NCI-H748 (cell line): ENCODE results near the gene LIMS2.

Experiments used
- DNase-seq: peaks from one replicate; lab custom pipeline; 2025; ENCODE audit not compliant: unreplicated experiment; lab: John Stamatoyannopoulos, UW

The LIMS2 gene

DNA sequence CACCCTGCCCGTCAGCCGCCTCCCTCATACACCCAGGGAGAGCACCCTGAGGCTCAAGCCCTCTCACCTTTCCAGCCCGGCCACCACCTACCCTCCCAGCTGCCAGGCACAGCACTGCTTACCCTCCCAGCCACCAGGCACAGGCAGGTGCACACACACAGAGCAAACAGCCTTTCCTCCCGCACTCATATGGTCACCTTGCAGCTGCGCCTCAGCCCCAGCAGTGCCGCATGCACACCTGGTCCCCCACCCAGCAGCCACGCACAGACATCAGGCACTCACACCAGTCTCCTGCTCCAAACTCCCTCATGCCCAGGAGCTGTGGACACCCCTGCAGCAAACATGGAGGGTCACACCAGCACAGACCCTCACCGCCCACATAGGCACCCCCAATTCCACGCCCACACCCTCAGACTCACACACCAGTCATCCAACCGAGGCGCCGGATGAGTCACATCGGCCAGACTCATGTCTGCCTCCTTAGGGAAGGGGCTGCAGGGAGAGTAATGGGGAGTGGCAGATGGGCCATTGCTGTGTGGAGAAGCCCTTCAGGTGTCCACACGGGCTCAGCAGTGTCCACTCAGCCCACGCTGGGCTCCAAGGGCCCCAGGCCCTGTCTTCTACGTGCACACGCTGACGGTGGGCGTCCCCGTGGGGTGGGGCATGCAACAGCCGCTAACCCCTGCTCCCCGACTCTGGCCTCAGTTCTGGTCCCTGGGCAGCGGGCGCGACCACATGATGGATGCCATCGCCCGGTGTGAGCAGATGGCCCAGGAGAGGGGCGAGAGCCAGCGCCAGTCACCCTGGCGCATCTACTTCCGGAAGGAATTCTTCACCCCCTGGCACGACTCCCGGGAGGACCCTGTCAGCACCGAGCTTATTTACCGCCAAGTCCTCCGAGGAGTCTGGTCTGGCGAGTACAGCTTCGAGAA is 51.7 kb downstream of the LIMS2 start:
- no peak for DNase-seq

- no peak for DNase-seq
Observed at GRCh38 chr2:127622561-127623387, 52.6 kb downstream of the LIMS2 start.

DNA sequence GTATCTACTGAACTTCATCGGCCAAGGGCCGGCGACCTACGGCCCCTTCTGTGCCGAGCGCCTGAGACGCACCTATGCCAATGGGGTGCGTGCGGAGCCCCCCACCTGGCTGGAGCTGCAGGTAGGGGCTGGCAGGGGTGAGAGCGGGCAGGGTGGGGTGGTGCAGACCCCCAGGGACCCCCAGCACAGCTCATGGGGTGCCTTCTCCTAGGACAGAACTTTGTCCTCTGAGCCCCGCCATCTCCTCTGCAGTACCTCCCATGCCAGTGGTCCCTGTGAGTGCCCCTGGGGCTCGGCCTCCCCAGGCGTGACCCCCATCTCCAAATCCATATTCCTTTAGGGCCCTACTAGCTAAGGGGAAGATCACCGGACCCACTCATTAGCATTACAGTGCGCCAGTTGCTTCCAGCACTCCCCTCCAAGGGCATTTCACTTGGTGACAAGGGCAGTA is 53.3 kb downstream of the LIMS2 start:
- no peak for DNase-seq

DNA sequence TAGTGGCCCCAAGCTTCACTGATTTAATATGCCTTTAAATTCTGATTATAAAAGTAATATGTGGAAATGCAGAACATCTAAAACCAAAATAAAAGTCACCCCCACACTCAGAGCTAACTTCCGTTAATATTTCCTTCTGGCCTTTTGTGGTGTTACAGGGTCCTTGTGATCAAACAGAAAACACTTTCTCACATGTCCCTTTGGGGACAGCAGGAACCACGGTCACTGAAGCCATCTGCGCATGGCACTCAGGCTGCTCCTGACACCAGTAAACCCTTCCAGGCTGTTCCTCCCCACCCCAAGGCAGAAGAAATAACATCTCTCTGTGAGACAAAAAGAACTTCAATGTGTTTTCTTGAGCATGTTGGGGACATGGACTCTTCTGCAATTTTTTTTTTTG is 54.5 kb downstream of the LIMS2 start:
- DNase-seq: no peak

DNA sequence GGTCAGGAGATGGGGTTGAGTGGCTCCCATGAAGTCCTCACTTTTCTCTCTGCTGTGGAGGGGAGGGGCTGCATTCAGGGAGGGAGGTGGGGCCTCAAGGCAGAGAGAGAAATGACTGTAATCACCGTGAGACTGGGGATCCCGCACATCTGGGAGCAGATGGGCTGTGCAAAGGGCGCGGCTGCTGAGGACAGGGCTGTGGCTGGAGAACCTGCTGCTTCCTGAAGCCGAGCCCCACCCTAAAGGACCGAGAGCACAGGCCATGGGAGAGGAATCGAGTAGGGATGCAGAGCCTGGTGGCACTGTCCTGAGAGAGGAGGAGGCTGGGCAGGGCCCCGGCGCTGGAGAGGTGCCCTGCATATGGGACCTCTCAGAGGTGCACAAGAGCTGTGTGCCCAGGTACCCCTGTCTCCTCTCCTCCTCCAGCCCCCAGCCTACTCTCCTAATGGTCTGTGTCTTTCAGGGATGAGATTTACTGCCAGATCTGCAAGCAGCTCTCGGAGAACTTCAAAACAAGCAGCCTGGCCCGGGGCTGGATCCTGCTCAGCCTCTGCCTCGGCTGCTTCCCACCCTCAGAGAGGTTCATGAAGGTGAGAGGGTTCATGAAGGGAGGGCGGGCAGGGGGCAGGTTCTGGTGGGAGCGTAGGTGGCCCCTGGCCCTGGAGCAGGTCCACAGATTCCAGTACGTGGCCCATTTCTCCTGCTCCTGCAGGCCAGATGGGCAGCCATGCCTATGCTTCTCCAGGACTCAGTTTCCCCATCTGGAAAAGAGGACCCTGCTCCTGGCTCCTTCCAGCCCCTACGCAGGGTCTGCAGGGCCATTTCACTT is 55.2 kb downstream of the LIMS2 start:
- peak; percentile 2 for DNase-seq

DNA sequence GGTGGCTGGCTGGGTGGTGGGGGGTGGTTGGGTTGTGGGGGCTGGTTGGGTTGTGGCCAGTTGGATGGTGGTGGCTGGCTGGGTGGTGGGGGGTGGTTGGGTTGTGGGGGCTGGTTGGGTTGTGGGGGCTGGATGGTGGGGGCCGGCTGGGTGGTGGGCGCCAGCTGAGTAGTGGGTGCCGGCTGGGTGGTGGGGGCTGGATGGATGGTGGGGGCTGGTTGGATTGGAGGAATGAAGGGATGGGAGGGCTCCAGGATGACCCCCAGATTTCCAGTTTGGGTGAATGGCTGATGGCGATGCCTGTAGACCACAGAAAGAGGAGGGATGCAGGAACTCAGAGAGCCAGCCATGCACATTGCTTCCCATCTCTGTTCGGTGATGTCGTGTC is 56.1 kb downstream of the LIMS2 start:
- DNase-seq: no peak

DNA sequence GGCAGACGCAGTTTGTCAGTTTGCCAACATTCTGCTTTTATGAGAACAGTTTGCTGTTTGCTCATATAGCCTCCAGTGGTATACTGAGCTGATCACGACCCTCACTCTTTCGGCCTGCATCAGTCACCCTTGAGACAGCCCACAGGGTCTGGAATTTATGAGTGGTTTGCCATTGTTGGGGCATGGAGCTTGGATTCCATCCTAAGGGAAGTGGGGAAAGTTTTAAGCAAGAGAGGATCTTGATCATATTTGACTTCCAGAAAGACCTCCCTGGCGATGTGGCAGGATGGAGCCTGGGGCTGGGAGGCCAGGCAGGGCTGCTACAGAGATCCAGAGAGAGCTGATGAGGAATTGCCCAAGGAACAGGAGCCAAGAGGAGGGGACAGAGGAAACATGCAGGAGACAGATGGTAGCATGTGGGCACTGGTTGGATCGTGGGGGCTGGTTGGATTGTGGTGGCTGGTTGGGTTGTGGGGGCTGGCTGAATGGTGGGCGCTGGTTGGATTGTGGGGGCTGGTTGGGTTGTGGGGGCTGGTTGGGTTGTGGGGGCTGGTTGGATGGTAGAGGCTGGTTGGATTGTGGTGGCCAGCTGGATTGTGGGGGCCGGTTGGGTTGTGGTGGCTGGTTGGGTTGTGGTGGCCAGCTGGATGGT is 56.7 kb downstream of the LIMS2 start:
- no peak for DNase-seq

- DNase-seq: no peak
Observed at GRCh38 chr2:127615511-127616166, 59.7 kb downstream of the LIMS2 start.

GRCh38 chr2:127614731-127615130 is 60.6 kb downstream of the LIMS2 start:
- DNase-seq: no peak

DNA sequence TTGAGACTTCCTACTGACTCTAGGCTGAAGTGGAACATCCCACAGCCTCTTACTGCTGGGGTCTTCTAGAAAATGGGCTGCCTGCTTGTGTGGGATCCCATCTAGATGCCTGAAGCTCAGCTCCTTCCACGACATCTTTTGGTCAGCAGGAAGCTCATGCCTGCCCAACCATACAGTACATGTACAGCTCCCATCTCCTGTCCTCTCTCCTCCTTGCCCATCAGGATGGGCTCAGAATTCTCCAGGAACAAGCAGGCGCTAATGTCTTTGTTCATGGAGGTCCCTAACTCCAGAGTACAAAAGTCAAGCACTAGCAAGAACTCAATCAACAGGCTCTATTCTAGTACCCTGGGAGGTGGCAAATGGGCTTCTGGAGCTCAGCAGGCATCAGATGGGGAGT is 61.1 kb downstream of the LIMS2 start:
- no peak for DNase-seq

DNA sequence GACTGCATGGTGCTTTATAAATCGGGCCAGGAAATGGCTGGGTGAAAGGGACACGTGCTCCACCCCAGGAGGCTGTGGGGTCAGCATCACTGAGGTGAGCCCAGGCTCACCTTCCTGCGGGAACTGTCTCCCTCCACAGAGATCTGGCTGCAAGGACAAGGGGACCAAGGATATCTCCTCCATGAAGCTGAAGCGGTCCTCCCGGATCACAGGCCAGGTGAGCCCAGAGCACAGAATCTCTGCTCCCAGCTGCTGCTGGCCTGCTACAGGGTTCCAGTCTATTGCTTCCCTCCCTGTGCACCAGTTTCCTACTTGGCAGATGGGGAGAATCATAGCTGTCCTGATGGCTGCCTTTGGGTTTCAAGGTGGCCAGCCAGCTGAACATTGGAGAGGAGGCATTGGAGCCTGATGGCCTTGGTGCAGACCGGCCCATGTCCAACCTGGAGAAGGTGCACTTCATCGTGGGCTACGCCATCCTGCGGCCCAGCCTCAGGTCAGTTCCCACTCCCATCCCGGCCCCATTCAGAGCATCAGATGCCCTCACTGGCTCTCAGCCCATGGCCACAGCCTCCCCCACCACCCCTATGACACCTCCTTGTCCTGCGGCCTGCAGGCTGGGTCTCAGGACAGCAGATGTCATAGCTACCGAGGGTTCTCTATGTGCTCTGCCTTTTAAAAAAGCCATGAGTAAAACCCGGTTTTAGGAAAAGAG is 63.1 kb downstream of the LIMS2 start:
- no peak for DNase-seq

- DNase-seq: no peak
Observed at GRCh38 chr2:127611076-127611925, 64.0 kb downstream of the LIMS2 start.

- no peak for DNase-seq
Observed at GRCh38 chr2:127610561-127610960, 64.8 kb downstream of the LIMS2 start.

DNA sequence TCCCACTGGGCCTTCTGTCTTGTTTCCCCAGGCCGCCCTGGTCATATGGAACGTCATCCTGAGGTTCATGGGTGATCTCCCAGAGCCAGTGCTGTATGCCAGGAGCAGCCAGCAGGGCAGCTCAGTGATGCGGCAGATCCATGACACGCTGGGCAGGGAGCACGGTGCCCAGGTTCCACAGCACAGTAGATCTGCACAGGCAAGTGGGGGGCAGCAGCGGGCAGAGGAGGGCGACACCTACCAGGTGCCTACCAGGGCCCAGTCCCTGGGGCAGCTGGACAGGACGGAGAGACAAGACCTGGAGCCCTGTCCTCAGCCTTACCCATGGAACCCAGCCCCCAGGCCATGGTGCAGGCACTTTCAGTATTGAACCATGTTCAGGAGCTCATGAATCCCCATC is 65.5 kb downstream of the LIMS2 start:
- no peak for DNase-seq

DNA sequence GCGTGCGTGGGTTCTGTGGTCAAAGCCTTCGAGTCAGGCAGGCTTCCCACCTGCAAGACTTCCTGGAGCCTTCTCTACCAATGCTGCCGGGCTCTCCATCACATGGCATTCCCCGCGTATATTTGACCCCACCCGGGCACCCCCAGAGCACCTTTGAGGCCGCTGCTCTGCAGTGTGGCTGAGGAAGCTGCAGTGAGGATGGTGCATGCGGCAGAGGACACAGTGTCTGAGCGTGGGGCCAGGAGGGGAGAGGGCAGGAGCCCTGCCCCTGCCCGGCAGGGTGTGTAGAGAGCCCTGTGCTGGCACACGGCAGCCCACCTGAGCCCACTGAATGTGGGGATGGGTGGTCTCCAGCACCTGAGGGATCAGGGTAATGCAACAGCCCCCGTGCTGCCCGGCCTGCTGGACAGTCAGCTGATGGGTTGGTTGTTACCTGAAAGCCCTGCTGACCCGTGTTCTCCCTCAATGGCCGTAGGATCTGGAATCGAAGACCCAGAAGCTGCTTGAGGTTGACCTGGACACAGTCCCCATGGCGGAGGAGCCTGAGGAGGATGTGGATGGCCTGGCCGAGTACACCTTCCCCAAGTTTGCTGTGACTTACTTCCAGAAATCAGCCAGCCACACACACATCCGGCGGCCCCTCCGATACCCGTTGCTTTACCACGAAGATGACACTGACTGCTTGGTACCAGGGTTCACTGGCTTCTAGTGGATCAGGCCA is 66.1 kb downstream of the LIMS2 start:
- no peak for DNase-seq

DNA sequence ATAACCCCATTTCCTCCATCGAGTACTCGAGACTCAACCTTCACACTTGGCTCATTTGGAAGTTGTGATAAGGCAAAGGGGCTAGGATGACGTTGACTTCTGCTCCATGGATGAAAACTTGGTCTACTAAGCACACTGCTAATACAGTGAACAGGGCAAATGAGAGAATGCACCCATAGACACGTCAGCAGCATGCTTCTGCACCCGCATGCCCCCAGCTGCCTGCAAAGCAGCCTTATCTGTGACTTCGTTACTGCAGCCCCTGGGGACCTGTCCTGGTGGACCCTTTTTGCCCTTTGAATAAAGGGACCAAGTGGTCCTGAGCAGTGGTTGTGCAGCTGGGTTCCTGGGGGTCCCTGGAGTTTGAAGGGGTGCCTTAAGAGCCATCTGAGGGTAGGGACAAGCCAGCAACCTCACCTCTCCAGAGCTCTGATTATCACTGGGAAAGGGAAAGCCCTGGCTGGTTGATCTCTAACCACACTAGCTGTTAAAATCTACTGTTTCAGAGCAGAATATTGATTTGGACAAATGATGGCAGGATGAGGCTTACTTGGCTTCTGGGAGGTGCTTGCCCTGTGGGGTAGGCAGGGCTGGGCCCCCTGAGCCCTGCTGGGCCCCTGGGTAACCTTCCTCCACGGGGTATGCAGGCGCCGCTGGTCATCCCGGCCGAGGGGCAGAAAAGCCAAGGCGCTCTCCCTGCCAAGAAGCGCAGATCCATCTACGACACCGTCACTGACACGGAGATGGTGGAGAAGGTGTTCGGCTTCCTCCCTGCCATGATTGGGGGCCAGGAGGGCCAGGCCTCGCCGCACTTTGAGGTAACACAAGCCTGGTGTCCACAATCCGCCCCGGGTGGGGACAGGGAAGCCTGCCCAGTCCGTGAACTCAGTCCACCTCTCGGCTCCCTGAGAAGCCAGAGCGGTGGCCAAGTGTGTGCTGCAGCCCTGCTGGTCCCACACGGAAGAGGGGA is 67.0 kb downstream of the LIMS2 start:
- DNase-seq: no peak

DNA sequence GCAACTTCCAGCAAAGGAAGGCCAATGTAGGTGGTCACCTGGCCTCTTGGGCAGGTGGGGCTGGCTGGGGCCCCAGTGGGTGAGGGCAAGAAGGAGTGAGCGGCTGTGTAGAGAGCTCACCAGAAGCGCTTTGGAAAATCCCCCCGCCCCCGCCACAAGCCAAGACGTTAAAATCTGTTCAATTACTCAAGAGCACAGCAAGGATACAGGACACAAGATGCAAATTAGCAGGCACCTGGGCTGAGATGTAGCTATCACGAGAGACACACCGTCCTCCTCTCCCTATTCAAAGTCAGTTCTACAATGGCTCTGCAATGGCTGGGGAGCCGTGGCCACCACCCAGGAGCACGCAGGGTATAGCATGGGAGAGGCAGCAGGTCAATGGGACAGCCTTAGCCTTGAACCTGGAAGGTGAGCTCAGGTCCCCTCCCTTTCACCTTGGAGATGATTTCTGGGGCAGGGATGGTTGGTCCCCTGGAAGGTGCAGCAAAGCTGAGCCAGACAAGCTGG is 67.9 kb downstream of the LIMS2 start:
- no peak for DNase-seq
